Right ventricle myocardium superior (tissue), 1 donor: Measurements from ENCODE around the gene IL6R. TPM values are rescaled to one million over a fixed set of nuclear protein-coding genes. Genes with fewer than 3 reads are reported as not detected.
"Not testable (repeated sequence)": the region's sequence is repeated elsewhere in the genome, so short reads cannot be mapped to it uniquely, and the experiment has no call there.

ENCODE experiments used
- ATAC-seq: fragments of 200-7000 bp; cut with Tn5 transposase; one replicate; pipeline ENCODE4 v1.9.1; 2020; ENCODE audit warnings: mild to moderate bottlenecking; ENCODE audit not compliant: poor library complexity
- DNase-seq: peaks from one replicate; pipeline ENCODE4 v3.0.0-alpha.2; 2020
- intact Hi-C: fragments of 100-400 bp; cut with DNase I; formaldehyde crosslinking; loops from one replicate; pipeline ENCODE4 v1.11.2; 2022
- total RNA-seq: library from RNA; stranded (reverse); fragmentation: NEBNext Ultra II Directional; extraction: Animal tissue kit (Norgen Biotek cat#: 25700); gene quantifications from one replicate; pipeline ENCODE4 v1.2.1, GENCODE V29; 2021
- donor health status: DM: no; HTN: yes; CAD: no; lungs with severe emphysema.

Gene IL6R
- total RNA-seq, 1 donor from 2014 or later = 10.3 TPM

DNA sequence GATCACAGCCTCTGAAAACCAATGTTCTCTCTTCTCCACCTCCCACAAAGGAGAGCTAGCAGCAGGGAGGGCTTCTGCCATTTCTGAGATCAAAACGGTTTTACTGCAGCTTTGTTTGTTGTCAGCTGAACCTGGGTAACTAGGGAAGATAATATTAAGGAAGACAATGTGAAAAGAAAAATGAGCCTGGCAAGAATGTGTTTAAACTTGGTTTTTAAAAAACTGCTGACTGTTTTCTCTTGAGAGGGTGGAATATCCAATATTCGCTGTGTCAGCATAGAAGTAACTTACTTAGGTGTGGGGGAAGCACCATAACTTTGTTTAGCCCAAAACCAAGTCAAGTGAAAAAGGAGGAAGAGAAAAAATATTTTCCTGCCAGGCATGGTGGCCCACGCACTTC, 61.1 kb downstream of the IL6R start:
- intact Hi-C loops = loop anchor here (10.0 kb wide), 1 partner anchor 61 kb away; the partner anchor contains the start of gene IL6R
- no peak for DNase-seq
- ATAC-seq = no peak

DNA sequence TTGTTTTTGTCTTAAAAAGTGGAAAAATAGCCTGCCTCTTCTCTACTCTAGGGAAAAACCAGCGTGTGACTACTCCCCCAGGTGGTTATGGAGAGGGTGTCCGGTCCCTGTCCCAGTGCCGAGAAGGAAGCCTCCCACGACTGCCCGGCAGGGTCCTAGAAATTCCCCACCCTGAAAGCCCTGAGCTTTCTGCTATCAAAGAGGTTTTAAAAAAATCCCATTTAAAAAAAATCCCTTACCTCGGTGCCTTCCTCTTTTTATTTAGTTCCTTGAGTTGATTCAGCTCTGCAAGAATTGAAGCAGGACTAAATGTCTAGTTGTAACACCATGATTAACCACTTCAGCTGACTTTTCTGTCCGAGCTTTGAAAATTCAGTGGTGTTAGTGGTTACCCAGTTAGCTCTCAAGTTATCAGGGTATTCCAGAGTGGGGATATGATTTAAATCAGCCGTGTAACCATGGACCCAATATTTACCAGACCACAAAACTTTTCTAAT, 61.8 kb downstream of the IL6R start:
- no peak for ATAC-seq
- intact Hi-C loops = loop anchor here (10.0 kb wide), 1 partner anchor 62 kb away; the partner anchor contains the start of gene IL6R
- no peak for DNase-seq

DNA sequence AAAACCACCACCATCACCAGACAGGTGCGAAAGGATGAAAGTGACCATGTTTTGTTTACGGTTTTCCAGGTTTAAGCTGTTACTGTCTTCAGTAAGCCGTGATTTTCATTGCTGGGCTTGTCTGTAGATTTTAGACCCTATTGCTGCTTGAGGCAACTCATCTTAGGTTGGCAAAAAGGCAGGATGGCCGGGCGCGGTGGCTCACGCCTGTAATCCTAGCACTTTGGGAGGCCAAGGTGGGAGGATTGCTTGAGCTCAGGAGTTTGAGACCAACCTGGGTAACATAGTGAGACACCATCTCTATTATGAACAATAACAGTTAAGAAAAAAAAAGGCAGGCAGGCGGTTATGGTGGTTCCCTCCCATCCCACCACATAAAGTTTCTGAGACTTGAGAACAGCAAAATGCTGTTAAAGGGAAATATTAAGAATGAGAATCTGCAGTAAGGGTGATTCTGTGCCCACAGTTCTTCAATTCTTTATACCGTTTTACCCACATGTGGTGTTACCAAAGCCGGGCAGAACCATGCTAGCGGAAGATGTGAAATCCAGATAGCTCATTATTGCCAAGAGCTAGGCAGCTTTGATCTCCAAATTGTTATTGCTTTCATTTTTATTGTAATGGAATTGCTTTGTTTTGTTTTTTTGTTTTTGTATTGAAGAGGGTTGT, 62.4 kb downstream of the IL6R start:
- ATAC-seq (no peak), DNase-seq (no peak)
- intact Hi-C loops = loop anchor here (10.0 kb wide), 1 partner anchor 63 kb away; the partner anchor contains the start of gene IL6R

DNA sequence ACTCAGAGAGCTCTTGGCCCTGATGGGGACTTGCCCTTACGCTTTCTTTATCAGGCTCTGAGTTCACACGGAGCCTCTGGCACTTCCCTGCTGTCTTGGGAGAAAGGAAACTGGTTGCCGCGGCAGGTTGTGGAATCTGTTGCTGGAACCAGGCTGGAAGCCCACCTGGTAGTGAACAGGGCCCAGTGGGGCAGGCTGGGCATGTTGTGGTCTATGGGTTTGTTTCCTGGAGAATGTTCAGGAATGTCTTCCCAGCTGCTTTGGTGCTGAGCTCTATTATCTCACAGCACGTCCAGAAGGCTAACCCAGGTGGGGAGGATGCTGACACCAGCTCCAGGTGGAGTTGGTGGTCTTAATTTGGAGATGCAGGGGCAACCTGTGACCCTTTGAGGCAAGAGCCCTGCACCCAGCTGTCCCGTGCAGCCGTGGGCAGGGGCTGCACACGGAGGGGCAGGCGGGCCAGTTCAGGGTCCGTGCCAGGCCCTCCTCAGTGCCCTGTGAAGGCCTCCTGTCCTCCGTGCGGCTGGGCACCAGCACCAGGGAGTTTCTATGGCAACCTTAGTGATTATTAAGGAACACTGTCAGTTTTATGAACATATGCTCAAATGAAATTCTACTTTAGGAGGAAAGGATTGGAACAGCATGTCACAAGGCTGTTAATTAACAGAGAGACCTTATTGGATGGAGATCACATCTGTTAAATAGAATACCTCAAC, 63.5 kb downstream of the IL6R start:
- DNase-seq (no peak), ATAC-seq (no peak)
- intact Hi-C loops = loop anchor here (10.0 kb wide), 1 partner anchor 64 kb away; the partner anchor contains the start of gene IL6R

DNA sequence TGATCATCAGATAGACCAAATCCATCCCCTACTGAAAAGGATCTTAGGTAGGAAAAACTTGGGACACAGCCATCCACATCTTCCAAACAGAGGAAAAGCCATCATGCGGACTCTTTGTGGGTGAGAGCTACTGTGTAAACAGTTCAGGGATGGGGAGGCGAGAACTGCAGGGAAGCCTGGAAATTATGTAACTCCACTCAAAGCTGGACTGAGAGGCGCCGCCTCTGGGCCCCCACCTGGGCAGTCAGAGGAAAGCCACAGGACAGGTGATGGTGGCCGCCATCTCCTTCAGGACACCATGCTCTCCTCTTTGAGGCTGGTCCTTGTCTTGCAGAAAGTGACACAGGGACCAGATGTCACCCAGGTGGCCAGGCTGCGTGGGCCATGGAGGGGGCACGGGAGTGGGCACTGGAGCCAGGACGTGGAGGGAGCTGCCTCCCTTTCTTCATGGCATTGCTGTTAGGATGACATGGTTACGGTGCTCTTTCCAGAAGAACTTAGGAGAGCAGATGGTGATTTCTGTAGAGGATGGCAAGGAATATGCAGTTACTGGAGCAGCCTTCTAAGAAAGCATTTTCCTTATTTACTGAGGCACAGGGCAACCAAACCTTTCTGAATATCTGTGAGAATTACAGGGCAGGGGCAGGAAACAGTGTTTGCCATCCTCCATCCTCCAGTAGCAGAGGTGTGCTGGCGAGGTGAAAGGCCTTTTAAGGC, 64.9 kb downstream of the IL6R start:
- DNase-seq (no peak), ATAC-seq (no peak)

DNA sequence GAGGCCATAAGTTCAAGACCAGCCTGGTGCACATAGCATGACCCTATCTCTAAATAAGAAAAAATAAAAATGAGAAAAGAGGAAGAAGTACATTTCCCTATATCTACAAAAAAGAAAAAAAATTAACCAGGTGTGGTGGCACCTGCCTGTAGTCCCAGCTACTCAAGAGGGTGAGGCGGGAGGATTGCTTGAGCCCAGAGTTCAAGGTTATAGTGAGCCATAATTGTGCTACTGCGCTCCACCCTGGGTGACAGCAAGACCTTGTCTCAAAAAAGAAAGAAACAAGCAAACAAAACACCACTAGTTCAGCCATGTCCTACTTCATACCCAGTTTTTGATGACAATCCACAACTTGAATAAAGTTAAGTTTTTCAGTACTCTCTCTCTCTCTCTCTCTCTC, 66.2 kb downstream of the IL6R start:
- DNase-seq (no peak), ATAC-seq (no peak)
- intact Hi-C loops = no loop called here

More for the DNA sequence above, 64.9 kb downstream of the IL6R start:
- intact Hi-C loops = loop anchor here (10.0 kb wide), 1 partner anchor 65 kb away; the partner anchor contains the start of gene IL6R

DNA sequence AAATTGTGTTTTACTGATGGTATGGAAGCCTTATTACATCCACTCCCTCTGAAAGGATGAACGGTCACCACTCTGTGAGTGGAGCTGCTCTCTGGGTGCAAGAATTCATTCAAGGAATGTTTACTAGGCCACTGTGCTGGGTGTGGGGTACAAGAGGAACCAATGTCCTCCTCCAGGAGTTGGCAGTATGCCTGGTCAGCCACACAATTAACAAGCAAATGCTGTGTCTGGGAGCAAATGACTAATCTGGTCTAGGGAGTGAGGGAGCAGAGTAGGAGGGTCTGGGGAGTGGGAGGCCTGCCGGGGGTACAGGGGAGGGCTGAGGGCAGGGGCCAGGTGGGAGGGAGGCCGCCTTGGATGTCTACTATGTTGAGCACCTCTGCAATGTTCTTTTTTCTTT, 69.7 kb downstream of the IL6R start:
- ATAC-seq = peak; percentile 50
- intact Hi-C loops = no loop called here
- no peak for DNase-seq

DNA sequence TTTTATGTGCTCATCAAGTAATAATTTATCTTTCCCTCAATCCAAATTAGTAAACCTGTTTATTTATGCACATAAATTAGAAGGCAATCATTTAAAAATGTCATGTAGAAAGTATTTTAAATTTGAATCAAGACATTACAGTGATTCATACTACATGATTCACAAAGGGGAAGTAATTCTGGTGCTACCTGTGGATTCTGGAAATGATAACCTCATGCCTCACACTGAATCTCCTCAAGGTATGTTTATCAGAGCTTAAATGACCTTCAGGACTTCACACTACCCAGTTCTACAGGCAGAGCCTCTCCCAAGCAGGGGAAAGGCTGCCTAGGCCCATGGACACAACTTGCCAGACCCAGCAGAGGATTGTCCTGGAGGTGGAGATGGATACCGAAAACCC, 71.6 kb downstream of the IL6R start:
- ATAC-seq (no peak), DNase-seq (no peak)
- intact Hi-C loops = no loop called here

DNA sequence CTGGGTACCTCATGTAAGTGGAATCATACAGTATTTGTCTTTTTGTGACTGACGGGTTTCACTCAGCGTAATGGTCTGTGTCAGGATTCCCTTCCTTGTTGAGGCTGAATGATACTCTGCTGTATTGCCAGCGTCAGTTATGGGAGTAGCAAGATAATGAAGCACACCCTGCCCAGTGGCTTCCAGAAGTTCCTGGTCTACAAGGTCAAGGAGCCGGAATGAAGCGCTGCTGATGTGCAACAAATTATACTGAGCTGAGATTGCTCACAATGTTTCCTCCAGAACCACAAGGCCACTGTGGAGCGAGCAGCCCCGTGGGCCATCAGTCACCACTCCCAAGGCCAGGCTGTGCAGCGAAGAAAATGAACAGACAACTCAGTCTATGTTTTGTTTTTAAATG, 72.9 kb downstream of the IL6R start:
- intact Hi-C loops = no loop called here
- no peak for ATAC-seq
- DNase-seq = no peak

DNA sequence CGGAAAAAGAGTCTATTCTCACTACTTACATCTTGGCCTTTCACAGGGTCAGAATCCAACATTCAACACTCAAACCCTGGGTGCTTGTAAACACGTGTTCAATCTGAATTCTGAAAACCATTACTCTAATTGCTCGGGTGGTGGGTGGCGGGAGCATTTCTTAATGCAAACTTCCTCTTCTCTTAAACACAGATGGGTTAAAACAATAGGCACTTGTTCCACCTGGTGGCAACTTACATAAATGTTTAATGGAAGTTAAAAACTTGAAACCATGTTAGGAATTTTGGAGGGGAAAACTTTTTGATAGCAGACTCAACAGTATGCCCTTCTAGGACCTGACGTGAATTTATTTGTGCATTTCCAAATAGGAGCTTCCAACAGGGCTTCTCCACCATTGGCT, 73.5 kb downstream of the IL6R start:
- ATAC-seq = no peak
- no peak for DNase-seq
- intact Hi-C loops = no loop called here

DNA sequence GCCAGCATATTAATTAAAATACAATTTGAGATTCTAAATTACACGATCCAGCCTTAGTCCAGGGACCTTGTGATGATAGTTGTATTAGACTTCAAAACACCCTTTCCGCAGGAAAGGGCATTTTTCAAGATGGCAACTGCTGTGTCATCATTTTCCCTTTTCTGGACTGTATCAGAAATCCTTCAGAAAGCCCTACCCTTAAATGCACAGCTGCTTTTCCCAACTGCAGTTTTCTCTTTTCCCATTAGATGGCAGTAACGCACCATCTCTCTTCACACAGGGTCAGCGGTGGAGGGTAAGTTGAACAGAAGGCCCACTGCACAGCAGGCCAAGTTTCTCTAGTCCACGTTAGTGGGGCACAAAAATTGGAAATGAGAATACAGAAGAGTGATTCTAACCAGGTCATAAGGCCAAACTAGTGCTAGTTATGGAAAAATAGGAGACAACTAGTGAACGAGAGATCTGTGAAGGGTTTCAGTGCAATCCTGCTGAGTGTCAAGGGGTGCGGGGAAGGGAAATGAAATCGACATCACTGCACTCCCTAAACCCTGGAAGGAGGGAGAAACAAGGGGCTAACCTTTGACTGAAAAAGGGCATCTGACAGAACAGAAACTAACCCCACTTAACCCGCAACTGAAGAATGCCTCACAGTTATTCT, 74.8 kb downstream of the IL6R start:
- ATAC-seq (peak; percentile 93), DNase-seq (no peak)
- intact Hi-C loops = loop anchor here (5.0 to 10.0 kb wide), 2 partner anchors 67 to 395 kb away; partner anchors contain the start of gene KCNN3

DNA sequence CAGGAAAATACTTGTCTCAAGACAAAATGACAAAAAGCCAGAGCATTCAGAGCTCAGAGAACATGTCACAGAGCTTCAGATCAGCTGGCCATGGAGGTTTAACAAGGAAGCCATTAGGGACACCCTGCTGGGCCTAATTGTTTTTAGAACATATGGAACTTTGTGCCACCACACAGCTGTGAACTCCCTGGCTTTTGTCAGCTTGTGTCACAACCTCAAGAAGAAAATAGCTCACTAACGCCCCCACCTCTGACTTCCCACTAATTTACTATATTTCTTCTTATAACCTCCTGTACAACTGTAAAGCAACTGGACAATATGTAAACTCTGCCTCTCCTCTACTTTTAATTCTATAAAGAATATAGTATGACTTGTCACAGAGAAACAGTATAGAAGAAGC, 75.9 kb downstream of the IL6R start:
- DNase-seq = no peak
- intact Hi-C loops = loop anchor here (5.0 to 10.0 kb wide), 2 partner anchors 66 to 394 kb away; partner anchors contain the start of gene KCNN3
- ATAC-seq = no peak

DNA sequence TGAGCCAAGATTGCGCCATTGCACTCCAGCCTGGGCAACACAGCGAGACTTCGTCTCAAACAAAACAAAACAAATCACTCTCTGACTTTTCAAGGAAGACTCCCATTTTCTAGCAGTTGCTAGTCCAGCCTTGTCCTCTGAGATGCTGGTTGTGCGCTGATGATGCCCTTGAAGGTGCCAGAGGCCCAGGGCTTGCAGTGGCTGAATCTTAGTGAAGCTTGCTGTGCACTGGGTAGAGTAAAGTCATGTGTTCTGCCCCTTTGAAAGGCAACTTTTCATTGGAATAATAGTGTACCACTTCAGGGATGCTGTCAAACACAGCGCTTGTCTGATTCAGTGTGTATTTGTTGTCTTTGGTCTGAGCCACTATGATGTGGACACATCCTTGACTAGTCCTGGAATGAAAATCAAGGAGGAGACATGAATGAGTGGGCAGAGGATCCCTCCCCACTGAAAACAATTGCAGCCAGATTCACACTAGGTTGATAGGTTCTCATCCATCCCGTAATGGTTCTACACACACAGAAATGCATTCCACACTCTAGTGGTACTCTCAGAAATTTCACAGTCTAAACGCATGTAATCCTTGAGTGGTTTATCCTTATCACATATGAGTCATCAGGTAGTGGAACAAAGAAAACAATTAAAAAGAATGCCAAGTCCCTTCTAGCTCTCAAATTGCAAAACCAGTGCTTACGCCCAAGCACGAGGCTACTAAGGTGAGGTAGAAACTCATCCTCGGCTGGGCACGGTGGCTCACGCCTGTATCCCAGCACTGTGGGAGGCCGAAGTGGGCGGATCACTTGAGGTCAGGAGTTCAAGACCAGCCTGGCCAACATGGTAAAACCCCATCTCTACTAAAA, 79.0 kb downstream of the IL6R start:
- ATAC-seq (peak; percentile 26), DNase-seq (no peak)
- intact Hi-C loops = loop anchor here (5.0 to 10.0 kb wide), 2 partner anchors 63 to 391 kb away; partner anchors contain the start of gene KCNN3

DNA sequence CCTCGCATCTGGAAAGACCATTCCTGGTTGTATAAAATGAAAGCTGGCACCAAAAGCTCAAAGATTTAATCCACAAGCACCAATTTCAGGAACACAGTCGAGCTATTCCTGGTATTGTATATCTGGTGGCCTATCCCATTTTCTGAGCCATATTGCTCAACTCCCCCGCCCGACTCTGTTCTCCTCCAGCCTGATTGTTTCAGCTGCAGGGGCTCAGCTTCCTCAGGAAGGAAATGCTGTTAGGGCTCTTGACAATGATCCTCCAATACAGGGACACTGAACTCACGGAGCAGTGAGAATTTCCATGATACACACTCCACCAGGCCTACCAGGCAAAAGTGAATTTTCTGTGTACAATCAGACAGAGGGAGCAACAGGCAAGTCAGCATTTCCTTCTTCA, 80.0 kb downstream of the IL6R start:
- ATAC-seq (peak; percentile 82), DNase-seq (peak; percentile 60)
- intact Hi-C loops = loop anchor here (10.0 kb wide), 1 partner anchor 390 kb away; the partner anchor contains the start of gene KCNN3

DNA sequence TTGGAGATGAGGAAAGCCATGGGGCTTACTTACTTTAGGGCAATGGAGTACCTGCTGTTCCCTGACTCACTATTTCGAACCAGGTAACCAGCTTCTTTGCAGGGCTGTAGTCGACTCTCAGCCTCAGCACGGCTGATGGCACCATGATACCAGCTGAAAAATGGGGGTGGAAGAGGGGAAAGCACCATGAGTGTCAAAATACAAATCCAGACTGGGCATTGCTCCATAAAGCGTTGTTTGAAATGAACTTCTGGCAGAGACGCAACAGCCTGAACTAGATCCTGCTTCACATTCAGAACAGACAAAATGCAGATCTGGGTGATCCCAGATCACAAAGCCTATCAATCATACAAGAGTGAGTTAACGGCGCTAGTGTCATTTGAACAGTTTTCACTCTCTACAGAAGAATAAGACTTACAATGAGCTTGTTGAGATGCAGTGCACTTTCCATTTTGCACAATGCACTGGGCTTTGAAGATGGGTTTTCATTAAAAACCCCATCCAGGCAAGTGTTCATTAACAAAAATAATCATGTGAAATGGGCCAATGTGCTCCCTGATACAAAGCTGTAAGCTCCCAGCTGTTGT, 80.9 kb downstream of the IL6R start:
- ATAC-seq (no peak), DNase-seq (no peak)
- intact Hi-C loops = loop anchor here (10.0 kb wide), 1 partner anchor 389 kb away; the partner anchor contains the start of gene KCNN3

DNA sequence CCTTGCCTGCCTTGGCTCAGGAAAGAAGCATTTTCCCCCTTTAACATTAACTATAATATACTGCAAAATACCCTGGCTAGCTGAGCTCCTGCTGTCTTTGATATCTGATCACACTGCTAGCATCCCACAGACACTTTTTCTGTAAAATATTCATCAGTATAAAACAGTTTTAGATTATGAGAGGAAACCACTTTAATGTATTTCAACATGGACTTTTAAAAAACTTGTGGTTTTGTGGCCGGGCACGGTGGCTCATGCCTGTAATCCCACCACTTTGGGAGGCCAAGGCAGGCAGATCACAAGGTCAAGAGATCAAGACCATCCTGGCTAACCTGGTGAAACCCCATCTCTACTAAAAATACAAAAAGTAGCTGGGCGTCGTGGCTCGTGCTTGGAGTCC, 81.6 kb downstream of the IL6R start:
- intact Hi-C loops = loop anchor here (10.0 kb wide), 1 partner anchor 388 kb away; the partner anchor contains the start of gene KCNN3
- not testable (repeated sequence) for ATAC-seq, DNase-seq

DNA sequence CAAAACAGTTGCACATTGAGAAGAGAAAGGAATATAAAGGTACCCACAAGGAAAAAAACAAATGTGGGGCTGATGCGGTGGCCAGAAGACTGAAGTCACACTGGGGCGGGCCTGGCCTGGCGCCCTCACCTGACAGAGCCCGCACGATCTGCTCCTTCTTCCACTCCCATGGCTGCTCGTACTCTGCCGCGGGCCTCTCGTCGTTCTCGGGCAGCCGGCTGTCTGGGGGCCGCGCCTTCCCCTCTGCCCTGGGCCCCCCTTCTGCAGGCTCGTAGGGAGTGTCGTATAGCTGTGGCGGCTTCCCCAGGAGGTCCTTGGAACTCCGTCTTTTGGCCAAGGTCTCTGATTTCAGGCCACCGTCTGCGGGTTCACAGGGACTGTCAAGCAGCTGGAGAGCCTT, 83.8 kb downstream of the IL6R start:
- DNase-seq (no peak), ATAC-seq (no peak)
- intact Hi-C loops = loop anchor here (10.0 kb wide), 1 partner anchor 386 kb away; the partner anchor contains the start of gene KCNN3
